Endodermal cell (in vitro differentiated cells): ENCODE data around the gene ARV1. TPM values are rescaled to one million over a fixed set of nuclear protein-coding genes. Genes with fewer than 3 reads are reported as not detected.

ENCODE experiments used
- DNase-seq: peaks from one replicate; pipeline ENCODE4 v3.0.0-alpha.2; 2017
- H3K27ac ChIP-seq: 2 replicates; pipeline ENCODE4 v1.5.1; 2013; ENCODE audit warnings: mild to moderate bottlenecking, low read depth, low read length, moderate library complexity
- H3K27me3 ChIP-seq: 2 replicates; pipeline ENCODE4 v1.6.1; 2013; ENCODE audit warnings: mild to moderate bottlenecking, low read length, moderate library complexity; ENCODE audit not compliant: insufficient read depth, control insufficient read depth, poor library complexity, severe bottlenecking
- H3K36me3 ChIP-seq: 2 replicates; pipeline ENCODE4 v1.7.0; 2013; ENCODE audit warnings: mild to moderate bottlenecking, low read length, moderate library complexity; ENCODE audit not compliant: control insufficient read depth, insufficient read depth
- H3K4me1 ChIP-seq: one replicate; pipeline ENCODE4 v1.7.0; 2013; ENCODE audit warnings: low read length; ENCODE audit not compliant: control insufficient read depth, insufficient read depth
- H3K4me3 ChIP-seq: 2 replicates; pipeline ENCODE4 v1.5.1; 2013; ENCODE audit warnings: mild to moderate bottlenecking, low read length, moderate library complexity
- H3K9ac ChIP-seq: 2 replicates; pipeline ENCODE4 v1.6.1; 2013; ENCODE audit warnings: mild to moderate bottlenecking, low read length, moderate library complexity; ENCODE audit not compliant: poor library complexity, severe bottlenecking; ENCODE audit errors: extremely low read depth
- H3K9me3 ChIP-seq: 2 replicates; pipeline ENCODE4 v1.6.1; 2013; ENCODE audit warnings: mild to moderate bottlenecking, low read length, moderate library complexity; ENCODE audit not compliant: control insufficient read depth
- H3K27ac Mint-ChIP-seq: 2 replicates; pipeline ENCODE4 v1.8.0; 2020; ENCODE audit warnings: mixed read lengths
- H3K27me3 Mint-ChIP-seq: 2 replicates; pipeline ENCODE4 v1.8.0; 2021; ENCODE audit warnings: mild to moderate bottlenecking, mixed read lengths; ENCODE audit not compliant: insufficient read depth
- H3K36me3 Mint-ChIP-seq: 2 replicates; pipeline ENCODE4 v1.8.0; 2020; ENCODE audit warnings: low read depth, mixed read lengths
- H3K4me1 Mint-ChIP-seq: 2 replicates; pipeline ENCODE4 v1.8.0; 2020; ENCODE audit warnings: mixed read lengths
- H3K4me3 Mint-ChIP-seq: 2 replicates; pipeline ENCODE4 v1.8.0; 2020; ENCODE audit warnings: mild to moderate bottlenecking, moderate library complexity, mixed read lengths
- H3K9me3 Mint-ChIP-seq: 2 replicates; pipeline ENCODE4 v1.8.0; 2020; ENCODE audit warnings: mild to moderate bottlenecking, mixed read lengths
- CTCF ChIP-seq: fragments of 200-600 bp; sonication (generic); conservative IDR thresholded peaks from 2 replicates; pipeline ENCODE4 v1.5.0; 2021; ENCODE audit warnings: antibody characterized with exemption, mild to moderate bottlenecking
- WGBS, 2 experiments: methylation state at CpG; one replicate each; pipeline versions ENCODE4 v1.1.5 to v1.1.7; 2013; ENCODE audit warnings: missing lambda C conversion rate in 2 of 2, mixed read lengths in 1 of 2; ENCODE audit not compliant: insufficient coverage in 1 of 2, insufficient read length in 1 of 2; 5-methylcytosine and 5-hydroxymethylcytosine counted together
- total RNA-seq, 2 donors: library from RNA; stranded (reverse); fragmentation: NEBNext Ultra II Directional in 1 of 2; extraction: Animal tissue kit (Norgen Biotek cat#: 25700) in 1 of 2; gene quantifications; 2 replicates in 1 of 2; 3 replicates in 1 of 2; pipeline ENCODE4 v1.2.1, GENCODE V29; 2021

The ARV1 gene
- total RNA-seq, 2 donors from 2014 or later = 8.4 to 12.5 TPM

GRCh38 chr1:231029841-231030240, 50.9 kb downstream of the ARV1 start:
- Histone ChIP-seq H3K9ac (no peak overlapping the region), H3K27ac (no peak overlapping the region), H3K4me1 (no peaks in the 10 kb centered on the region), H3K36me3 (peaks cover 24% of the 10 kb centered on the region), H3K27me3 (no peaks in the 10 kb centered on the region), H3K9me3 (peaks cover 8% of the 10 kb centered on the region), H3K4me3 (no peak overlapping the region)
- TF ChIP-seq CTCF = no peak
- H3K9me3 Mint-ChIP-seq = no peaks in the 10 kb centered on the region
- H3K27me3 Mint-ChIP-seq = no peaks in the 10 kb centered on the region
- 92 to 98% methylated on average over 6 of the region's 6 CpGs for WGBS, 2 experiments
- H3K27ac Mint-ChIP-seq = no peak overlapping the region
- peaks cover 38% of the 10 kb centered on the region for H3K36me3 Mint-ChIP-seq
- DNase-seq = peak; percentile 17
- H3K4me1 Mint-ChIP-seq = peaks cover 41% of the 10 kb centered on the region
- no peak overlapping the region for H3K4me3 Mint-ChIP-seq

GRCh38 chr1:231032963-231033362, 54.1 kb downstream of the ARV1 start:
- TF ChIP-seq CTCF = no peak
- H3K4me1 Mint-ChIP-seq = peaks cover 59% of the 10 kb centered on the region
- no peak overlapping the region for H3K27ac Mint-ChIP-seq
- peaks cover 18% of the 10 kb centered on the region for H3K36me3 ChIP-seq
- DNase-seq = no peak
- no peak overlapping the region for H3K9ac ChIP-seq
- peaks cover 40% of the 10 kb centered on the region for H3K36me3 Mint-ChIP-seq
- H3K27me3 Mint-ChIP-seq = peaks cover 13% of the 10 kb centered on the region
- H3K4me1 ChIP-seq = peaks cover 5% of the 10 kb centered on the region
- H3K9me3 Mint-ChIP-seq = no peaks in the 10 kb centered on the region
- WGBS, 2 experiments = 84 to 92% methylated on average over 3 to 7 of the region's 7 CpGs
- H3K27ac ChIP-seq = no peak overlapping the region
- H3K4me3 Mint-ChIP-seq = no peak overlapping the region
- H3K9me3 ChIP-seq = peaks cover 8% of the 10 kb centered on the region
- no peak overlapping the region for H3K4me3 ChIP-seq
- H3K27me3 ChIP-seq = no peaks in the 10 kb centered on the region

- no peak overlapping the region for H3K4me3 Mint-ChIP-seq
- Histone ChIP-seq H3K36me3 (peaks cover 3% of the 10 kb centered on the region), H3K27me3 (no peaks in the 10 kb centered on the region), H3K4me3 (peak overlapping the region; percentile 4), H3K9ac (no peak overlapping the region), H3K27ac (no peak overlapping the region), H3K9me3 (no peaks in the 10 kb centered on the region), H3K4me1 (peaks cover 5% of the 10 kb centered on the region)
- H3K36me3 Mint-ChIP-seq = peaks cover 20% of the 10 kb centered on the region
- peaks cover 46% of the 10 kb centered on the region for H3K4me1 Mint-ChIP-seq
- no peak for DNase-seq
- no peak for TF ChIP-seq CTCF
- no peak overlapping the region for H3K27ac Mint-ChIP-seq
- peaks cover 20% of the 10 kb centered on the region for H3K27me3 Mint-ChIP-seq
- no peaks in the 10 kb centered on the region for H3K9me3 Mint-ChIP-seq
- WGBS, 2 experiments = 92 to 100% methylated on average over 1 of the region's 1 CpG
Measured at GRCh38 chr1:231035799-231036198, 56.9 kb downstream of the ARV1 start.
